ENCODE measurements around the gene EFL1. TPM values are rescaled to one million over a fixed set of nuclear protein-coding genes. Genes with fewer than 3 reads are reported as not detected.

The EFL1 gene
- total and polyA plus RNA-seq, 2 of the 8 experiments (the other 6 are each of a cell fraction or from before 2014, with no cell fraction given) = 10.8 to 31.5 TPM

GRCh38 chr15:82114660-82115059 is 147.9 kb downstream of the EFL1 start:
- TF ChIP-seq KDM5A (IDR thresholded peaks at IDR 0.05; ENCODE audit: low read length) (no peak), POLR2A (IDR thresholded peaks at IDR 0.05; ENCODE audit: control extremely low read depth in 1 of 2, low read depth in 2 of 2, low read length in 2 of 2) (no peak), CBX5 (IDR thresholded peaks at IDR 0.05; ENCODE audit: low read depth, low read length) (no peak)
- 88% methylated on average over 5 of the region's 5 CpGs; no CpG with 5 or more reads in 1 of the 2 experiments for WGBS, 2 experiments (ENCODE audit: extremely low coverage in 1 of 2, insufficient coverage in 1 of 2, insufficient read length in 1 of 2, insufficient replicate concordance in 2 of 2, low coverage in 1 of 2, low lambda C conversion rate in 2 of 2, missing lambda C conversion rate in 1 of 2)
- Histone ChIP-seq H3K27me3 (replicated peaks in 1 of 4; ENCODE audit: control insufficient read depth in 3 of 4, extremely low read depth in 1 of 4, insufficient read depth in 3 of 4, low read length in 3 of 4) (no peaks in the 10 kb centered on the region), H3K4me3 (ENCODE audit: extremely low read depth in 1 of 4, insufficient read depth in 2 of 4, low read depth in 3 of 4, low read length in 4 of 4) (no peak overlapping the region), H2BK12ac (ENCODE audit: low read depth, low read length) (no peak overlapping the region), H3K23ac (ENCODE audit: insufficient read length) (no peak overlapping the region), H2BK20ac (ENCODE audit: low read length) (no peak overlapping the region), H2BK15ac (ENCODE audit: low read length) (no peak overlapping the region), H4K20me1 (replicated peaks in 1 of 2; ENCODE audit: control insufficient read depth in 1 of 2, insufficient read depth in 2 of 2, low read length in 2 of 2) (no peaks in the 10 kb centered on the region), H3K23me2 (ENCODE audit: low read depth, low read length) (no peaks in the 10 kb centered on the region), H3K56ac (replicated peaks; ENCODE audit: insufficient read length, low read depth, low read length) (no peak overlapping the region), H2AK5ac (ENCODE audit: low read depth, low read length) (no peak overlapping the region), H3K9me3 (ENCODE audit: insufficient read depth in 2 of 2, low read depth in 1 of 2, low read length in 1 of 2) (no peaks in the 10 kb centered on the region), H4K91ac (replicated peaks; ENCODE audit: insufficient read length, low read length) (no peak overlapping the region), H3K27ac (ENCODE audit: low read depth, low read length) (no peak overlapping the region), H2BK5ac (ENCODE audit: low read depth, low read length) (no peak overlapping the region), H3K79me1 (ENCODE audit: low read depth, low read length) (no peaks in the 10 kb centered on the region), H4K5ac (ENCODE audit: insufficient read length, low read depth, low read length) (no peak overlapping the region), H3K79me2 (ENCODE audit: control insufficient read depth in 1 of 2, insufficient read depth in 2 of 2, low read length in 2 of 2) (no peaks in the 10 kb centered on the region), H3K9ac (replicated peaks in 1 of 4; ENCODE audit: extremely low read depth in 1 of 4, low read depth in 3 of 4, low read length in 3 of 4) (no peak overlapping the region), H3K4me2 (ENCODE audit: insufficient read depth in 1 of 2, low read depth in 2 of 2, low read length in 2 of 2) (no peak overlapping the region), H3K4me1 (replicated peaks in 1 of 4; ENCODE audit: control insufficient read depth in 3 of 4, insufficient read depth in 4 of 4, low read length in 3 of 4) (no peaks in the 10 kb centered on the region), H2AFZ (ENCODE audit: low read length) (no peak overlapping the region), H3K4ac (replicated peaks; ENCODE audit: insufficient read length, low read depth, low read length) (no peak overlapping the region), H3K14ac (ENCODE audit: insufficient read length) (no peak overlapping the region), H3K18ac (ENCODE audit: extremely low read depth, low read length) (no peak overlapping the region), H3K36me3 (ENCODE audit: control insufficient read depth in 2 of 4, insufficient read depth in 4 of 4, low read length in 3 of 4) (no peaks in the 10 kb centered on the region), H4K8ac (ENCODE audit: extremely low read depth, insufficient read depth, low read length) (no peak overlapping the region), H2BK120ac (replicated peaks; ENCODE audit: low read depth, low read length) (no peak overlapping the region)
- FAIRE-seq = no peak
- ChIA-PET CTCF (ENCODE audit: partially characterized antibody) (interaction anchor here (1.9 kb wide), 1 partner anchor 9 kb away, joined by 5 read pairs; no protein-coding TSS in a partner anchor), POLR2A (ENCODE audit: partially characterized antibody) (no interaction called here)
- no peak for DNase-seq (ENCODE audit: low read depth in 1 of 2, low spot score in 2 of 2)
